Loucy (cell line): ENCODE data around the gene LHFPL6.

Source experiments
- H2AFZ ChIP-seq: fragments of 200-600 bp; sonication (generic); 2 replicates; pipeline ENCODE4 v1.6.0; 2016; ENCODE audit warnings: antibody characterized with exemption, mild to moderate bottlenecking, low read length, moderate library complexity
- H3F3A ChIP-seq: fragments of 200-600 bp; 2 replicates; pipeline ENCODE4 v1.6.0; 2016; ENCODE audit warnings: antibody characterized with exemption, low read depth, mild to moderate bottlenecking
- H3K27me3 ChIP-seq: fragments of 200-600 bp; sonication (generic); 2 replicates; pipeline ENCODE4 v1.6.1; 2014; ENCODE audit warnings: low read length, mild to moderate bottlenecking; ENCODE audit not compliant: insufficient read depth, poor library complexity, severe bottlenecking
- H3K36me3 ChIP-seq: fragments of 200-600 bp; sonication (generic); 2 replicates; pipeline ENCODE4 v1.6.1; 2016; ENCODE audit warnings: low read length; ENCODE audit not compliant: insufficient read depth
- H3K4me1 ChIP-seq: fragments of 200-600 bp; sonication (generic); 2 replicates; pipeline ENCODE4 v1.5.1; 2014; ENCODE audit warnings: low read length, mild to moderate bottlenecking; ENCODE audit not compliant: insufficient read depth, poor library complexity, severe bottlenecking
- H3K4me2 ChIP-seq: fragments of 200-600 bp; sonication (generic); 2 replicates; pipeline ENCODE4 v1.6.0; 2014; ENCODE audit warnings: antibody characterized with exemption, low read length, low read depth, mild to moderate bottlenecking; ENCODE audit not compliant: poor library complexity, severe bottlenecking
- H3K4me3 ChIP-seq: fragments of 200-600 bp; sonication (generic); 2 replicates; pipeline ENCODE4 v1.5.1; 2014; ENCODE audit warnings: low read length, mild to moderate bottlenecking, mixed read lengths; ENCODE audit not compliant: poor library complexity, severe bottlenecking
- H3K79me2 ChIP-seq: fragments of 200-600 bp; sonication (generic); 2 replicates; pipeline ENCODE4 v1.6.1; 2014; ENCODE audit warnings: low read length; ENCODE audit not compliant: insufficient read depth
- H3K9ac ChIP-seq: fragments of 200-600 bp; sonication (generic); 2 replicates; pipeline ENCODE4 v1.6.0; 2014; ENCODE audit warnings: mild to moderate bottlenecking, low read depth, low read length, moderate library complexity; ENCODE audit not compliant: poor library complexity, severe bottlenecking
- H3K9me2 ChIP-seq: fragments of 200-600 bp; sonication (generic); replicated peaks from 2 replicates; pipeline ENCODE4 v1.6.1; 2016; ENCODE audit warnings: low read depth, low read length, mixed read lengths
- H3K9me3 ChIP-seq: fragments of 200-600 bp; sonication (generic); 2 replicates; pipeline ENCODE4 v1.6.1; 2014; ENCODE audit warnings: mild to moderate bottlenecking, antibody characterized with exemption, low read length, low read depth; ENCODE audit not compliant: insufficient read depth
- H4K20me1 ChIP-seq: fragments of 200-600 bp; sonication (generic); 2 replicates; pipeline ENCODE4 v1.6.0; 2014; ENCODE audit warnings: antibody characterized with exemption, low read length, mild to moderate bottlenecking; ENCODE audit not compliant: insufficient read depth, poor library complexity, severe bottlenecking
- CTCF ChIP-seq: fragments of 200-600 bp; sonication (generic); conservative IDR thresholded peaks from 2 replicates; pipeline ENCODE4 v1.5.1; 2014; ENCODE audit warnings: mild to moderate bottlenecking, antibody characterized with exemption, low read length
- EZH2phosphoT487 ChIP-seq: fragments of 200-600 bp; IDR thresholded peaks from 2 replicates; pipeline ENCODE4 v1.6.1; 2018; ENCODE audit warnings: antibody characterized with exemption, mild to moderate bottlenecking, moderate library complexity, borderline replicate concordance

The LHFPL6 gene

DNA sequence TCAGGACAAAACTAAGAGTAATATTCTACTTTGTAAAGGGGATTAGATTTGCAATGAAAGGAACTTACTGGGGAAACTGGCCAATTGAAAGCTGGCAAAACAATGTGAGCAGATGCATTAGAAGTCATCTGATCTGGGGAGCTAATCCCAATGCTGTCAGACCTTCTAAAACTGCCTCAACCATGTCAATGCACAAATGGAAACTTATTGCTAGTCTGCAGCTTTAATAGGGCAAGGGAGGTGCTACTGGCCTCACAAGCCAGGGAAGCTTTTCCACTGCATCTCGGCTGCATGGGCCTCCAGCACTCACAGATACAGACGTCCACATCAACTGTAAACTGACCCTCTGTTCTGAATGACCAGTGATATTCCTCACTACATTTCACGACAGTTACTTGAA, 154.2 kb downstream of the LHFPL6 start:
- Histone ChIP-seq H3K4me2 (no peak overlapping the region), H3K4me1 (no peaks in the 10 kb centered on the region), H3F3A (no peaks in the 10 kb centered on the region), H2AFZ (no peak overlapping the region), H3K27me3 (no peaks in the 10 kb centered on the region), H3K9me2 (no peaks in the 10 kb centered on the region), H3K4me3 (no peak overlapping the region), H4K20me1 (no peaks in the 10 kb centered on the region), H3K36me3 (no peaks in the 10 kb centered on the region), H3K9ac (no peak overlapping the region), H3K9me3 (no peaks in the 10 kb centered on the region), H3K79me2 (no peaks in the 10 kb centered on the region)
- TF ChIP-seq CTCF (no peak), EZH2phosphoT487 (no peak)

DNA sequence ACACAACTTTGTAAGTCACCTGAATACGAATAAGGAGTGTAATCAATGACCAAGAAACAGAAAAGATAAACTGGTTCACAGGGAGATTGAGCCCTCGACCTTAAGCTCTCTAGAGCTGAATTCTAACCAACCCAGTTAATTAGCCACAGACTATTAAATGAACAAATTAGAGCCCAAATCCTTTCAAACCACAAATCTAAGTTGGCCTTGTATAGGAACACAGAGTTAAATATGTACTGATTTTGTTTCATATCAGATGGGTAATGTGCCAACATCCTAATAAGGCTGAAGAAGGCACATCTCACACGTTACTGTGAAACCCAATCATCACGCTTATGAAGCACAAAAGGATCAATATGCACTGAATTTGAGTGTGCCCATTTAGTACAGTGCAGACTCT, 156.1 kb downstream of the LHFPL6 start:
- H3K36me3 ChIP-seq, result no peaks in the 10 kb centered on the region
- no peaks in the 10 kb centered on the region for H4K20me1 ChIP-seq
- no peaks in the 10 kb centered on the region for H3K4me1 ChIP-seq
- no peaks in the 10 kb centered on the region for H3K9me3 ChIP-seq
- H3K27me3 ChIP-seq, result no peaks in the 10 kb centered on the region
- no peaks in the 10 kb centered on the region for H3K79me2 ChIP-seq
- no peak for TF ChIP-seq EZH2phosphoT487
- no peak for TF ChIP-seq CTCF
- no peak overlapping the region for H3K4me2 ChIP-seq
- H2AFZ ChIP-seq, result no peak overlapping the region
- no peak overlapping the region for H3K4me3 ChIP-seq
- no peaks in the 10 kb centered on the region for H3F3A ChIP-seq
- H3K9me2 ChIP-seq, result no peaks in the 10 kb centered on the region
- H3K9ac ChIP-seq, result no peak overlapping the region

DNA sequence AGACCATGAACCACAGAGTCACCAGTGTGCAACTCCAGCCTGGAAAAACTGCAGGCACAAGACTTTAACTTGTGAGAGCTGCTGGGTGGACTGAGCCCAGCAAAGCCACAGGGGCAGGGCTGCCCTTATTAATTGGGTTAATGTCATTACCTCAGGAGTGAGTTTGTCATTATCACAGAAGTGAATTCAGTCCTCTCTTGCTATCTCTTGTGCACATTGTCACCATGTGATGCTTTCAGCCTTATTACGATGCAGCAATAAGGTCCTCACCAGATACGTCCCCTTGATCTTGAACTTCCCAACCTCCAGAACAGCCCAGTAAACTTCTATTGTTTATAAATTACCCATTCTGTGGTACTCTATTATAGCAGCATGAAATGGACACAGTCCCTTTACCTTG, 158.1 kb downstream of the LHFPL6 start:
- TF ChIP-seq CTCF (no peak), EZH2phosphoT487 (no peak)
- Histone ChIP-seq H3K4me3 (no peak overlapping the region), H3K4me1 (no peaks in the 10 kb centered on the region), H3F3A (no peaks in the 10 kb centered on the region), H3K79me2 (no peaks in the 10 kb centered on the region), H3K9me3 (no peaks in the 10 kb centered on the region), H3K36me3 (no peaks in the 10 kb centered on the region), H3K4me2 (no peak overlapping the region), H2AFZ (no peak overlapping the region), H3K9ac (no peak overlapping the region), H3K27me3 (no peaks in the 10 kb centered on the region), H3K9me2 (no peaks in the 10 kb centered on the region), H4K20me1 (no peaks in the 10 kb centered on the region)
